Astrocyte of the spinal cord (primary cell): ENCODE data around the gene CDKAL1.

ENCODE experiments used
- DNase-seq: peaks from one replicate; pipeline ENCODE4 v3.0.0; 2011; ENCODE audit warnings: low read depth, low spot score
- H3K4me3 ChIP-seq: 2 replicates; pipeline ENCODE4 v1.5.1; 2011; ENCODE audit warnings: low read depth, mild to moderate bottlenecking, low read length, moderate library complexity
- in situ Hi-C: cut with HindIII; loops from 2 replicates; pipeline ENCODE4 v1.10.0; 2017; ENCODE audit warnings: low sequenced_read_pairs
- TF ChIP-seq, protein P1 (sequence below): IDR thresholded peaks from 2 replicates; pipeline ENCODE4 v1.5.1; 2012; ENCODE audit warnings: low read depth, mild to moderate bottlenecking, low read length, inconsistent platforms

The CDKAL1 gene

DNA sequence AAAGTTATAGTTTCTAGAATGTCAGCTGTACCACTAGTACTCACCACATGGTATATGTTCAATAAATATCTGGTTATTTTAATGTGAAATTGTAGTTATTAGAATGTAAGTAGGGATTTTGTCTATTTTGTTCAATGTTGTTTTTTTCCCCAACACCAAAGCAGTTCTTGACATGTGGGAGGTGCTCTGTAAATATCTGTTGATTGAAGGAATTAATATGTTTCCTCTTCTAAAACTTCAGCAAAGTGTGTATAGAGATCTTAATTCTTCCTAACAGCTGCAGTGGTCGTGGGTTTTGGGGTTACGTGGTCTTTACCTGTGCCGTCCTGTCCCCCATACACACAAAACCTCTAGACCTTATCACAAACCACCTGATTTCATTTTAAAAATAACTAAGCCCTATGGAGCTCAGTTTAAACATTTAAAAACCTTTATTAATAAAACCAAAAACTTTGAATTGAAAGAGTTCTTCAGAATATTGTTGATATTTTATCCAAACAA, 587.4 kb downstream of the CDKAL1 start:
- in situ Hi-C loops, result no loop called here
- TF ChIP-seq, protein P1, sequence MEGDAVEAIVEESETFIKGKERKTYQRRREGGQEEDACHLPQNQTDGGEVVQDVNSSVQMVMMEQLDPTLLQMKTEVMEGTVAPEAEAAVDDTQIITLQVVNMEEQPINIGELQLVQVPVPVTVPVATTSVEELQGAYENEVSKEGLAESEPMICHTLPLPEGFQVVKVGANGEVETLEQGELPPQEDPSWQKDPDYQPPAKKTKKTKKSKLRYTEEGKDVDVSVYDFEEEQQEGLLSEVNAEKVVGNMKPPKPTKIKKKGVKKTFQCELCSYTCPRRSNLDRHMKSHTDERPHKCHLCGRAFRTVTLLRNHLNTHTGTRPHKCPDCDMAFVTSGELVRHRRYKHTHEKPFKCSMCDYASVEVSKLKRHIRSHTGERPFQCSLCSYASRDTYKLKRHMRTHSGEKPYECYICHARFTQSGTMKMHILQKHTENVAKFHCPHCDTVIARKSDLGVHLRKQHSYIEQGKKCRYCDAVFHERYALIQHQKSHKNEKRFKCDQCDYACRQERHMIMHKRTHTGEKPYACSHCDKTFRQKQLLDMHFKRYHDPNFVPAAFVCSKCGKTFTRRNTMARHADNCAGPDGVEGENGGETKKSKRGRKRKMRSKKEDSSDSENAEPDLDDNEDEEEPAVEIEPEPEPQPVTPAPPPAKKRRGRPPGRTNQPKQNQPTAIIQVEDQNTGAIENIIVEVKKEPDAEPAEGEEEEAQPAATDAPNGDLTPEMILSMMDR, result no peak
- no peak for DNase-seq
- H3K4me3 ChIP-seq, result no peak overlapping the region

DNA sequence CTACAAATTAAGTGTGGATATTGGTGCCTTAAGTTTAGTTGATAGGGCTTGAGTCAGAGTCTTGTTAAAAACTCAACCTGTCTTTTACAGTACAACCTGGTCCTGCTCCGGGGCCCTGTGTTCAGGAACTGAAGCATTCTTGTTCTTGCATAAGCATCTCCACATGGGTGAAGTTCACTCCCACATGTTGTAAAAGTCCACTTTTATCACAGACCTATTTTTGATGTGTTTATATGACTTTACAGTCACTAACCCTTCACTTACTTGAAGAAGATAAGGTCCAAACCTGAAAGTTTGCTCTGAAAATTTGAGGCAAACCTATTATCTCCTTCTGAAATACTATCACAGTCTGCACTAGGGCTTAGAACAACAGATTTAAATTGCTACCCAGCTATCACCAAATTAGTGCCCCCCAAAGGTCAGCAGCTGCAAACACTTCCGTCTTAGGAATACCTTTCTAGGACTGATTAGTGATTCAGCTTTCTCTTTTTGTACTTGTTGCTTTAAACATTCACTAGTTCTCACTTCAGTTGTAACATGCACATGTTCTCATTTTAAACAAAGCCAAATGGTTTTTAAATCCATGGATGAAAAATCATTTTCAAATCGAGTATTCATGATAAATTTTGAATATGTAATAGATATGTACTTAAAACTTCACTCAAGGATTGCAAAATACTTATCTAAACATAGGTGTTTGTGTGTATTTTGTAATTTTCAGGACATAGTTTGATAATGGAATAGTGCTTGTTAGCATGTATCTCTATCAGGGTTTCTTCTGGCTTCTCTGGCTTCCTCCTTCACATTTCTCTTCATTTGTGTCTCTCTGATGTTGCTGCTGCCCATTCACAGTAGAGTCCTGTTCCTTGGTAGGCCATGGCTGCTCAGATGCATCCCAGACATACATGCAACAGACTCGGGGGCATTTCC, 589.5 kb downstream of the CDKAL1 start:
- in situ Hi-C loops, result no loop called here
- TF ChIP-seq, protein P1, result no peak
- no peak for DNase-seq
- no peak overlapping the region for H3K4me3 ChIP-seq

DNA sequence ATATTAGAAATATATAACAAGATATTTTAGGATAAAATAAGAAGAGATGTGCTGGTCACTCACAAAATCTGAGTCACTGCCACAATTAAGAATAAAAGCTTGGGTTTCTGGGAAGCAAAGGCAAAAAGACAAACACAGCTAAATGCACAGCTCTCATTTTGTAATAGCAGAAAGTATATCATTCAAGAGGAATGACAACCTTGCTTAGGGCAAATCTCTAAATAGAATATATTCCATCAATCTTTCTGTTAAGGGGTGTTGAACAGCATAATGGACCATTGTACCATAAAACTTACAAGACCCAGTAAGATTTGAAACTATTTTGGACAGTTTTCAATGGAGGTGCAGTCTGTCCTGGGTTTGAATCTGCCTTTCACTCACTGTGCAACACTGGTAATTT, 594.3 kb downstream of the CDKAL1 start:
- in situ Hi-C loops, result no loop called here
- TF ChIP-seq, protein P1, result no peak
- DNase-seq, result no peak
- H3K4me3 ChIP-seq, result no peak overlapping the region

DNA sequence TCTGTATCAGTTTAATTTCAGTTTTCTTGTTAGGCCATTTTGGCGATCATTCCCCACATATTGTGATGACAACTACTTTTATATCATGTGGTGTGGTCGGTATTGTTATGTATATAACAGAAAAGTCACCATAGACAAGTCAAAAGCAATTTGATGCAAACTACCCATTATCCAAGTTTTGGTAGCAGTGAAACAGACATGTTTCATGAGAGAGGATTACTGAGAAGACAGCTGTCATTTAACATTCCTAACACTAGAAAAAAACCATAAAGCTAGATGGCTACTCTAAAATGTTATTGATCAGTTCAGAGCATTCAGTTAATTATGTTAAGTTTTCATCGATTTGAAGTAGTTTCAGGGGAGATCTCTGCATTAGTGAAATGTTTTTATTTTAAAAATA, 597.1 kb downstream of the CDKAL1 start:
- in situ Hi-C loops, result no loop called here
- H3K4me3 ChIP-seq, result no peak overlapping the region
- TF ChIP-seq, protein P1, result no peak
- DNase-seq, result no peak

DNA sequence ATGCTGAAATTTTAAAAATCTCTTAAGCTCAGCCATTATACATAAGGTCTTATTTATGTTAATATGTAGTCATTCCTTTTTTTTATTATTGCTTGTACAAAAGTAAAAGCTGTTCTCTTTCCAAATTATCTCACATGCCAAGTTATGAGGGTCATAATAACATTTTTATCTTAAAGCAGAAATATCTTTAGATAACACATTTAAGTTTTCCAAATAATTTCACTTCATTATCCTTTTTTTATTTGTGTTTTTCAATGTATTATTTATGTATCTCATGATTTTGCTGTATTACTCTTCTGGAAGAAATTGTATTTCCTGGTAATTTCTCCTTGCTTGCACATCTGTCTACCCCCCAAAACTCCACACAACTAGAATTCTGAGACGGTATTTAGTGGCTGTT, 598.2 kb downstream of the CDKAL1 start:
- H3K4me3 ChIP-seq, result no peak overlapping the region
- TF ChIP-seq, protein P1, result no peak
- in situ Hi-C loops, result no loop called here
- no peak for DNase-seq

DNA sequence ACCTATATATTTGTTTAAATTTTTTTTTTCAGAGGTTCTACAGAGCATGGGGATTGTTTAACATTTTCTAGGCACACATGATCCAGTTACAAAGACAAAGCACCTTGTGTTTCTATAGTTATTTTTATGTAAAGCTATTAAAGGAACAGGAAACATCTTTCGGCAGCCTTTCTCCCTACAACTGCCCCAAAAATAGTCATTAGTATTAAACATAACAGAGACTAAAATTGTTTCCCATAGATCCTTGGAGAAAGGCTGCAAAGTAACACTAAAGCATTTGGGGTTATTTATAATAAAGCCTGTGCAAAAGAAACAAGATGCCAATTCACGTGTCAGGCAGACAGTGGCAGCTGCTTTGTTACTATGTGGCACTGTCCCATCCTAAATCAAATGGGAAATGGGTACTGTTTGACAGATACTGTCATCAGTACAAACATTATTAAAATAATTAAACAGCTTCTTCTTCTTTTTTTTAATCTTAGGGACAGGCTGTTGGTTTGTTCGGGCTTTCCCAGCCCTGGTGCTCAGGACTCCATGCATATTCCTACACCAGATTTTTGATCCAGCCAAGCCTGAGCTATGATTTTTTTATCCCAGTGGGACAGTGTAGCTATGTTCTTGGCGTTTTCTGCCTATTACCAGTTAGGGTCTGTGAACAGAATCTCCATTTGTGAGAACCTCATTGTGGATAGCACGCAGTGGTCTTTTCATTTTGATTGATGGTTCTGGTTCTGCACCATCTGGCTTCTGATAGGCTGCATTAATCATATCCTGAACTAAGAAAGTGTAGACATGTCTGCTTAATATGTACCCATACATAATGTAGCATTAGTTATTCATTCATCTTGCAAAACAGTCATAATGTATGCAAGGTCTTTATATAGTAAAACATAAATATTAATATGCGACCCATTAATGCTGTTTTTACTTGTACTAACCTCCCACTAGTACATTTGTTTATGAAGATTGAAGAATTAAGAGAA, 598.9 kb downstream of the CDKAL1 start:
- TF ChIP-seq, protein P1, result no peak
- H3K4me3 ChIP-seq, result no peak overlapping the region
- in situ Hi-C loops, result no loop called here
- DNase-seq, result no peak
